DND-41 (cell line): ENCODE results near the gene TSTD2.

Source experiments
- EZH2 ChIP-seq: IDR thresholded peaks from 3 replicates; pipeline ENCODE4 v1.6.1; 2012; ENCODE audit warnings: borderline replicate concordance, low read depth, mild to moderate bottlenecking, moderate library complexity, low read length, inconsistent platforms; ENCODE audit not compliant: severe bottlenecking
- TF ChIP-seq, protein P1 (sequence below): IDR thresholded peaks from 2 replicates; pipeline ENCODE4 v1.5.1; 2012; ENCODE audit warnings: borderline replicate concordance, low read length, moderate library complexity, mild to moderate bottlenecking; ENCODE audit not compliant: poor library complexity, severe bottlenecking; ENCODE audit errors: extremely low read depth

GRCh38 chr9:97553841-97554240 lies 79.3 kb downstream of the TSTD2 start:
- TF ChIP-seq, protein P1, sequence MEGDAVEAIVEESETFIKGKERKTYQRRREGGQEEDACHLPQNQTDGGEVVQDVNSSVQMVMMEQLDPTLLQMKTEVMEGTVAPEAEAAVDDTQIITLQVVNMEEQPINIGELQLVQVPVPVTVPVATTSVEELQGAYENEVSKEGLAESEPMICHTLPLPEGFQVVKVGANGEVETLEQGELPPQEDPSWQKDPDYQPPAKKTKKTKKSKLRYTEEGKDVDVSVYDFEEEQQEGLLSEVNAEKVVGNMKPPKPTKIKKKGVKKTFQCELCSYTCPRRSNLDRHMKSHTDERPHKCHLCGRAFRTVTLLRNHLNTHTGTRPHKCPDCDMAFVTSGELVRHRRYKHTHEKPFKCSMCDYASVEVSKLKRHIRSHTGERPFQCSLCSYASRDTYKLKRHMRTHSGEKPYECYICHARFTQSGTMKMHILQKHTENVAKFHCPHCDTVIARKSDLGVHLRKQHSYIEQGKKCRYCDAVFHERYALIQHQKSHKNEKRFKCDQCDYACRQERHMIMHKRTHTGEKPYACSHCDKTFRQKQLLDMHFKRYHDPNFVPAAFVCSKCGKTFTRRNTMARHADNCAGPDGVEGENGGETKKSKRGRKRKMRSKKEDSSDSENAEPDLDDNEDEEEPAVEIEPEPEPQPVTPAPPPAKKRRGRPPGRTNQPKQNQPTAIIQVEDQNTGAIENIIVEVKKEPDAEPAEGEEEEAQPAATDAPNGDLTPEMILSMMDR, result no peak
- TF ChIP-seq EZH2, result no peak
